Prostate gland (tissue), 2 donors: ENCODE measurements around the gene WWC2.

Experiments
- POLR2A ChIP-seq: fragments of 450-650 bp; IDR thresholded peaks from one replicate; pipeline ENCODE4 v1.6.1; 2016; ENCODE audit warnings: antibody characterized with exemption, mild to moderate bottlenecking
- TF ChIP-seq, protein P1 (sequence below), 4 experiments: fragments of 200-600 bp in 2 of 4; fragments of 450-650 bp in 2 of 4; sonication (generic) in 2 of 4; IDR thresholded peaks; 1 replicate in 3 of 4; 2 replicates in 1 of 4; pipeline ENCODE4 v1.5.1; 2016 to 2019; ENCODE audit warnings: antibody characterized with exemption in 4 of 4, mild to moderate bottlenecking in 2 of 4, moderate library complexity in 2 of 4

DNA sequence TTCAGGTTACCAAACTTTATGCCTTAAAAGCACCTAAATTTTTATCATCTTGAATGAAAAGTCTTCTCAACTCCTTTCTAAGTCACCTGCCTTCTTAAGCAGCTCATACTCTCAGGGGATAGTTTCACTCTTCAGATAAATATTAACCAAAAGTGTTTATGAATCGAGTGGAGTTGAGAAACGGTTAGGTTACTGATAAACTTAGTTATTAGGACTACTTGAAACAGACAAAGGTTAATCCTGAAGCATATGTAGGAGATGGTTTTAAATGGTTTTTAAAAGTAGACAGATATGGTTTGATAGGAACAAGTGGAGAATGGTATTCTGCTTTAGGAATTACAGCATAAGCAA lies 188.2 kb downstream of the WWC2 start:
- TF ChIP-seq POLR2A: no peak
- TF ChIP-seq, protein P1, sequence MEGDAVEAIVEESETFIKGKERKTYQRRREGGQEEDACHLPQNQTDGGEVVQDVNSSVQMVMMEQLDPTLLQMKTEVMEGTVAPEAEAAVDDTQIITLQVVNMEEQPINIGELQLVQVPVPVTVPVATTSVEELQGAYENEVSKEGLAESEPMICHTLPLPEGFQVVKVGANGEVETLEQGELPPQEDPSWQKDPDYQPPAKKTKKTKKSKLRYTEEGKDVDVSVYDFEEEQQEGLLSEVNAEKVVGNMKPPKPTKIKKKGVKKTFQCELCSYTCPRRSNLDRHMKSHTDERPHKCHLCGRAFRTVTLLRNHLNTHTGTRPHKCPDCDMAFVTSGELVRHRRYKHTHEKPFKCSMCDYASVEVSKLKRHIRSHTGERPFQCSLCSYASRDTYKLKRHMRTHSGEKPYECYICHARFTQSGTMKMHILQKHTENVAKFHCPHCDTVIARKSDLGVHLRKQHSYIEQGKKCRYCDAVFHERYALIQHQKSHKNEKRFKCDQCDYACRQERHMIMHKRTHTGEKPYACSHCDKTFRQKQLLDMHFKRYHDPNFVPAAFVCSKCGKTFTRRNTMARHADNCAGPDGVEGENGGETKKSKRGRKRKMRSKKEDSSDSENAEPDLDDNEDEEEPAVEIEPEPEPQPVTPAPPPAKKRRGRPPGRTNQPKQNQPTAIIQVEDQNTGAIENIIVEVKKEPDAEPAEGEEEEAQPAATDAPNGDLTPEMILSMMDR (IDR thresholded peaks at IDR 0.05): no peak
